Neural progenitor cell (in vitro differentiated cells): ENCODE measurements around the gene DCLRE1A. TPM values are rescaled to one million over a fixed set of nuclear protein-coding genes. Genes with fewer than 3 reads are reported as not detected.

Experiments used
- DNase-seq: peaks from one replicate; pipeline ENCODE4 v3.0.0-alpha.2; 2016; ENCODE audit warnings: low spot score
- H2AFZ ChIP-seq: fragments of 200-600 bp; sonication (generic); replicated peaks from 2 replicates; pipeline ENCODE4 v1.6.1; 2016; ENCODE audit warnings: antibody characterized with exemption
- H3F3A ChIP-seq: fragments of 200-600 bp; sonication (generic); 2 replicates; pipeline ENCODE4 v1.6.1; 2016; ENCODE audit warnings: antibody characterized with exemption, low read depth
- H3K27ac ChIP-seq: fragments of 200-600 bp; sonication (generic); 2 replicates; pipeline ENCODE4 v1.5.1; 2016; ENCODE audit warnings: mild to moderate bottlenecking
- H3K27me3 ChIP-seq: fragments of 200-600 bp; sonication (generic); 2 replicates; pipeline ENCODE4 v1.6.1; 2016; ENCODE audit warnings: mild to moderate bottlenecking, moderate library complexity
- H3K36me3 ChIP-seq: fragments of 200-600 bp; sonication (generic); 2 replicates; pipeline ENCODE4 v1.5.1; 2016
- H3K4me1 ChIP-seq: fragments of 200-600 bp; sonication (generic); 2 replicates; pipeline ENCODE4 v1.6.1; 2016; ENCODE audit warnings: mixed run types
- H3K4me2 ChIP-seq: fragments of 200-600 bp; sonication (generic); 2 replicates; pipeline ENCODE4 v1.6.1; 2016
- H3K4me3 ChIP-seq: fragments of 200-600 bp; sonication (generic); 2 replicates; pipeline ENCODE4 v1.5.1; 2016
- H3K79me2 ChIP-seq: fragments of 200-600 bp; sonication (generic); 2 replicates; pipeline ENCODE4 v1.6.1; 2016; ENCODE audit warnings: low read depth
- H3K9ac ChIP-seq: fragments of 200-600 bp; sonication (generic); 2 replicates; pipeline ENCODE4 v1.6.1; 2016
- H3K9me3 ChIP-seq: fragments of 200-600 bp; sonication (generic); 2 replicates; pipeline ENCODE4 v1.5.1; 2016; ENCODE audit warnings: low read depth
- H4K20me1 ChIP-seq: fragments of 200-600 bp; sonication (generic); 2 replicates; pipeline ENCODE4 v1.6.1; 2016; ENCODE audit warnings: low read depth
- H3K27ac Mint-ChIP-seq: 3 replicates; pipeline ENCODE4 v1.8.0; 2021; ENCODE audit warnings: mixed read lengths
- H3K27me3 Mint-ChIP-seq: 2 replicates; pipeline ENCODE4 v1.8.0; 2022; ENCODE audit warnings: low read depth, mild to moderate bottlenecking, inconsistent platforms, moderate library complexity, mixed read lengths; ENCODE audit not compliant: insufficient read depth
- H3K36me3 Mint-ChIP-seq: 3 replicates; pipeline ENCODE4 v1.8.0; 2021; ENCODE audit warnings: mixed read lengths
- H3K4me1 Mint-ChIP-seq: 3 replicates; pipeline ENCODE4 v1.8.0; 2021; ENCODE audit warnings: mixed read lengths
- H3K4me3 Mint-ChIP-seq: 3 replicates; pipeline ENCODE4 v1.8.0; 2021; ENCODE audit warnings: mild to moderate bottlenecking, moderate library complexity, mixed read lengths
- H3K9me3 Mint-ChIP-seq: 3 replicates; pipeline ENCODE4 v1.8.0; 2020; ENCODE audit warnings: mixed read lengths
- EZH2 ChIP-seq: fragments of 200-600 bp; sonication (generic); IDR thresholded peaks from 2 replicates; pipeline ENCODE4 v1.6.1; 2017; ENCODE audit warnings: antibody characterized with exemption, mild to moderate bottlenecking, moderate library complexity
- EZH2phosphoT487 ChIP-seq: fragments of 200-600 bp; sonication (generic); IDR thresholded peaks from 2 replicates; pipeline ENCODE4 v1.6.1; 2017; ENCODE audit warnings: antibody characterized with exemption
- total RNA-seq: library from RNA; depleted of rRNA; stranded (reverse); fragments of >200 nt; gene quantifications from 2 replicates; pipeline ENCODE4 v1.2.3, GENCODE V29; 2015; ENCODE audit warnings: low replicate concordance
- TF ChIP-seq, protein P1 (sequence below): fragments of 200-600 bp; sonication (generic); IDR thresholded peaks from 2 replicates; pipeline ENCODE4 v1.5.1; 2017; ENCODE audit warnings: antibody characterized with exemption, mild to moderate bottlenecking

The DCLRE1A gene
- total RNA-seq, 1 donor from 2014 or later, result 35.9 TPM

DNA sequence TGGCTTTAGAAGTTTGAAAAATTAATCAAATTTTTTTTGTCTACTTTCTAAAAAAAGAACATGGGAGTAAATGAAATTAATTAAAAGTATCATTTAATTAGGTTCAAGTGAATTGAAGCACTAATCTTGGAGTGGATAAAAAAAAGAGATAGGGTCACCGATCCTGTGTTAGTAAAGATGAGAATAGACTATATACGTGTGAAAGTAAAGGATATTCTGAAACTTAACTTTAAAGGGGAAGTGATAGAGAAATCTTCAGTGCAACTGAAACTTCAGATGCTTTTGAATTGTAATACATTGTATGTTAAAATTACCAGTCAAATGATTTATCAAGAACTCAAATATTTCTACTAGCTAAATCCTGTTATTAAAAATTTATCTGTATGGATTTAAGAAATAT, 5.4 kb upstream of the DCLRE1A start:
- Mint-ChIP-seq H3K4me3 (no peak overlapping the region), H3K27ac (no peak overlapping the region), H3K27me3 (no peaks in the 10 kb centered on the region)

DNA sequence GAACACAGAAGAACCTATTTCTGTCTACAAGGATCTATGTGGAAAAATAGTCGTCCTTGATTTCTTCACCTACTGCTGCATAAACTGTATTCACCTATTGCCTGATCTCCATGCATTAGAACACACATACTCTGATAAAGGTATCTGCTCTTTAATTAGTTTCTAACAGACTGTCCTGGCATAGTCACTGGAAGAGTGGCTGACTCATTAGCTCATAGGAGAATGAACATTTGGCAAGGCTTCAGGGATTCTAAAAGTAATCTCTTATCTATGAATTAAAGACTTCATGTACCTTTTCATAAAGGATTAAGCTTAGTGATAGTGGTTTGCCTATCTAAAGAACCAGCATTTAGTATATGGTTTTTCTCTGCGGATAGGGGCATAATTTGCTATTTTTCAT, 4.7 kb upstream of the DCLRE1A start:
- no peak overlapping the region for H2AFZ ChIP-seq
- no peak overlapping the region for H3K27ac ChIP-seq
- TF ChIP-seq EZH2, result no peak
- TF ChIP-seq, protein P1, sequence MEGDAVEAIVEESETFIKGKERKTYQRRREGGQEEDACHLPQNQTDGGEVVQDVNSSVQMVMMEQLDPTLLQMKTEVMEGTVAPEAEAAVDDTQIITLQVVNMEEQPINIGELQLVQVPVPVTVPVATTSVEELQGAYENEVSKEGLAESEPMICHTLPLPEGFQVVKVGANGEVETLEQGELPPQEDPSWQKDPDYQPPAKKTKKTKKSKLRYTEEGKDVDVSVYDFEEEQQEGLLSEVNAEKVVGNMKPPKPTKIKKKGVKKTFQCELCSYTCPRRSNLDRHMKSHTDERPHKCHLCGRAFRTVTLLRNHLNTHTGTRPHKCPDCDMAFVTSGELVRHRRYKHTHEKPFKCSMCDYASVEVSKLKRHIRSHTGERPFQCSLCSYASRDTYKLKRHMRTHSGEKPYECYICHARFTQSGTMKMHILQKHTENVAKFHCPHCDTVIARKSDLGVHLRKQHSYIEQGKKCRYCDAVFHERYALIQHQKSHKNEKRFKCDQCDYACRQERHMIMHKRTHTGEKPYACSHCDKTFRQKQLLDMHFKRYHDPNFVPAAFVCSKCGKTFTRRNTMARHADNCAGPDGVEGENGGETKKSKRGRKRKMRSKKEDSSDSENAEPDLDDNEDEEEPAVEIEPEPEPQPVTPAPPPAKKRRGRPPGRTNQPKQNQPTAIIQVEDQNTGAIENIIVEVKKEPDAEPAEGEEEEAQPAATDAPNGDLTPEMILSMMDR, result no peak
- TF ChIP-seq EZH2phosphoT487, result no peak
- peaks cover 23% of the 10 kb centered on the region for H3K4me1 ChIP-seq
- no peak overlapping the region for H3K4me2 ChIP-seq
- no peak overlapping the region for H3K27ac Mint-ChIP-seq
- DNase-seq, result no peak
- H3K4me3 ChIP-seq, result no peak overlapping the region
- no peaks in the 10 kb centered on the region for H3K9me3 Mint-ChIP-seq
- no peaks in the 10 kb centered on the region for H4K20me1 ChIP-seq
- H3K4me1 Mint-ChIP-seq, result peaks cover 26% of the 10 kb centered on the region
- H3K27me3 Mint-ChIP-seq, result no peaks in the 10 kb centered on the region
- no peaks in the 10 kb centered on the region for H3K27me3 ChIP-seq
- peaks cover 36% of the 10 kb centered on the region for H3K36me3 Mint-ChIP-seq
- H3F3A ChIP-seq, result no peaks in the 10 kb centered on the region
- peaks cover 37% of the 10 kb centered on the region for H3K36me3 ChIP-seq
- H3K4me3 Mint-ChIP-seq, result no peak overlapping the region
- no peak overlapping the region for H3K9ac ChIP-seq
- H3K79me2 ChIP-seq, result peaks cover 65% of the 10 kb centered on the region
- H3K9me3 ChIP-seq, result no peaks in the 10 kb centered on the region

More for the DNA sequence above, 5.4 kb upstream of the DCLRE1A start:
- Mint-ChIP-seq H3K36me3 (peaks cover 41% of the 10 kb centered on the region), H3K4me1 (peaks cover 22% of the 10 kb centered on the region), H3K9me3 (no peaks in the 10 kb centered on the region)
- Histone ChIP-seq H3K4me3 (no peak overlapping the region), H3K27ac (no peak overlapping the region), H3K4me1 (peaks cover 21% of the 10 kb centered on the region), H3K9me3 (no peaks in the 10 kb centered on the region), H3K4me2 (no peak overlapping the region), H3K27me3 (no peaks in the 10 kb centered on the region), H3F3A (no peaks in the 10 kb centered on the region), H3K36me3 (peaks cover 44% of the 10 kb centered on the region), H2AFZ (no peak overlapping the region), H4K20me1 (no peaks in the 10 kb centered on the region), H3K9ac (no peak overlapping the region), H3K79me2 (peaks cover 70% of the 10 kb centered on the region)
- no peak for TF ChIP-seq EZH2
- no peak for TF ChIP-seq EZH2phosphoT487
- TF ChIP-seq, protein P1, result no peak
- no peak for DNase-seq

DNA sequence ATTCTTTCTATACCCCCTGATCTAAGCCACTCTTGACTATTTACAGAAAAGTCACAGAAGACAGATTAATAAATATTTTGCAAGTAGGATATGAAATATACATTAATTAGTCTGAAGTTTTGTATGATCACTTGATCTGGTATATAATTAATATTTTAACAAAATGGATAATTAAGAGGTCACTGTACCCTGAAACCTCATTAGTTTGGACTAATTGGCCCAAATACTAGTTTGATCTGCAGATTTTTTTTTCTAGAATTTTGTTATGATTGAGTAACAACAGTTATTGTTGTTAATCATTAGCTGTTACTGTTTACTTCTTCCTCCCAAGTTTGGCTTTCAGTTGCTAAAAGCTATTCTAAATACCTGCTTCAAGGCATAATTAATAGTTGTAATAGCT, 3.3 kb upstream of the DCLRE1A start:
- Histone ChIP-seq H2AFZ (no peak overlapping the region), H3K4me1 (peaks cover 34% of the 10 kb centered on the region), H3K36me3 (peaks cover 27% of the 10 kb centered on the region), H3K9me3 (no peaks in the 10 kb centered on the region), H3K4me3 (peak overlapping the region; percentile 86), H3F3A (no peaks in the 10 kb centered on the region), H3K79me2 (peaks cover 71% of the 10 kb centered on the region), H3K4me2 (peak overlapping the region; percentile 93), H3K27me3 (no peaks in the 10 kb centered on the region), H3K9ac (no peak overlapping the region), H4K20me1 (no peaks in the 10 kb centered on the region), H3K27ac (no peak overlapping the region)
- Mint-ChIP-seq H3K4me3 (peak overlapping the region; percentile 29), H3K4me1 (peaks cover 38% of the 10 kb centered on the region), H3K27me3 (no peaks in the 10 kb centered on the region), H3K9me3 (no peaks in the 10 kb centered on the region), H3K36me3 (peaks cover 33% of the 10 kb centered on the region), H3K27ac (no peak overlapping the region)
- DNase-seq, result no peak
- TF ChIP-seq, protein P1, result no peak
- no peak for TF ChIP-seq EZH2
- TF ChIP-seq EZH2phosphoT487, result no peak
